Stimulated activated CD4-positive, alpha-beta T cell treated with anti-CD3 and anti-CD28 coated beads, Interleukin-12 subunit alpha, Interleukin-12 subunit beta, amount 100 ng/mL, for 48 hours (primary cell): Measurements from ENCODE around the gene NR3C2.
"Not testable (repeated sequence)": the region's sequence is repeated elsewhere in the genome, so short reads cannot be mapped to it uniquely, and the experiment has no call there.

Source experiments
- DNase-seq, 3 donors: peaks; one replicate each; pipeline ENCODE4 v3.0.0-alpha.2; 2020; ENCODE audit warnings: low read depth in 2 of 3, low spot score in 1 of 3

Gene NR3C2

DNA sequence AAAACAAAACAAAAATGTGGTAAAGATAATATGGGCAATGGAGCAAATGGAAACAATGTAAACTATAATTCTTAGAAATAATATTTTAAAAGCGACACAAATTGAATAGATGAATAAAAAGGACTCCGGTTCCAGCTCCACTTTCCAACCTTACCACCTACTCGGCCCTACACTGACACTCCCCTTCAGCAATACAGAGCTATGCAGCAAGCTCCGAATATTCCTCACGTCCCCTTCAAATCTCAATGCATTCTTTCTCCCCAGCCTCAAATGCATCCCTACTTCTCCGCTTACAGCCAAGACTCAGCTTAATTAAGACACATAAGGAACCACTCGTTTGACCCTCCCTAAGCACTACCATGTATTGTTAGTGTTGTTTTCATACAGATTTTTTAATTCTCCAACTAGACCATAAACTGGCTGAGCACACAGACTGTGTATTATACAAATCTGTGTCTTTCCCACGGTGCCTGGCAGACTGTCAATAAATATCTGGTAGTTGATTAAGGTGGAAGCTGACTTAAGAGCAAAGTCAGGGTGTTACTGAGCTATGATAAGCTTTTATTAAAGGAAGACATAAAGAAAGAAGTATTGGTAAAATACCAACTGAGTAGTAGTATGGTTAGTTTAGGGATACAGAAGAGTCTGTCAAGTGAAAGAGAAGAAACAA lies 219.1 kb downstream of the NR3C2 start:
- DNase-seq, result no peak

GRCh38 chr4:148216866-148217814 lies 225.1 kb downstream of the NR3C2 start:
- no peak for DNase-seq

- DNase-seq, result no peak
These were observed 225.9 kb downstream of the NR3C2 start for GRCh38 chr4:148216321-148216720.

- no peak for DNase-seq
These were observed 227.0 kb downstream of the NR3C2 start for GRCh38 chr4:148215202-148215601.

GRCh38 chr4:148214529-148215166 lies 227.6 kb downstream of the NR3C2 start:
- DNase-seq, result no peak

- DNase-seq, result no peak
These were observed 230.7 kb downstream of the NR3C2 start for GRCh38 chr4:148211533-148211932.

- no peak for DNase-seq
These were observed 231.6 kb downstream of the NR3C2 start for GRCh38 chr4:148210661-148211060.

- no peak for DNase-seq
These were observed 235.1 kb downstream of the NR3C2 start for GRCh38 chr4:148207068-148207467.

DNA sequence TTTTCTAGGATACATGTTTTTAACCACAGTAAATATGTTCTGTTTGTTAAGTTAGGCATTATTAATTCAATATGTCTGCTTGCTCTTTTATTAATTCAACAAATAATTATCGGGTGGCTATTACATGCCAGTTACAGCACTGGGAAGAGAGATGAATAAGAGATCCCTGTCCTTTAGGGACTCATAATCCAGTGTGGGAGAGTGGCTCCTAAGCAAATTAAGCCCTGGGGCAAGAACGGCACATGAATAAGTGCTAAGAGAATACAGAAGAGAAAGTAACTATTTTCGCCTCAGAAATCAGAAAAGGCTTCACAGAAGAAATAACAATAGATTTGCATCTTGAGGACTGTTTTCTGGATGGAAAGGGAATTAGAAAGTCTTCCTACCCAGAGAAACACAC lies 236.7 kb downstream of the NR3C2 start:
- no peak for DNase-seq

DNA sequence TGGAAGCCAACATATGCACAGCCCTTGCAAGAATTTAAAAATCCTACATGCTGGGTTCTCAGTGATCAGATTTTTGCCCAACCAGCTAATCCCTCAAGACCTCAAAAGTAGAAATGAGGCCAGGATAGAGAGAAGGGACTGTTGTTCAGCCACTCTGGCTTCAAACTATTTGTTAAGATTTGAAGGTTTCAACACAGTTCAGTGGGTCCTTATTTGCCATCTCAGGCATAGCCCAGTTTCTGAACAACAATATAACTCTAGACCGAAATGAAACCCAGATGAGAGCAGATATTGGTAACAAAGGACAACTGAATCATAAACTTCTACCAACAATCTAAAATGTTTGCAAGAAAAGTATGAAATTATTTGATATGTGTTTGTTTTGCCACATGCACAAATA lies 237.3 kb downstream of the NR3C2 start:
- DNase-seq, result no peak

- no peak for DNase-seq
These were observed 238.0 kb downstream of the NR3C2 start for GRCh38 chr4:148204171-148204570.

GRCh38 chr4:148203056-148203898 lies 238.9 kb downstream of the NR3C2 start:
- DNase-seq, result no peak

DNA sequence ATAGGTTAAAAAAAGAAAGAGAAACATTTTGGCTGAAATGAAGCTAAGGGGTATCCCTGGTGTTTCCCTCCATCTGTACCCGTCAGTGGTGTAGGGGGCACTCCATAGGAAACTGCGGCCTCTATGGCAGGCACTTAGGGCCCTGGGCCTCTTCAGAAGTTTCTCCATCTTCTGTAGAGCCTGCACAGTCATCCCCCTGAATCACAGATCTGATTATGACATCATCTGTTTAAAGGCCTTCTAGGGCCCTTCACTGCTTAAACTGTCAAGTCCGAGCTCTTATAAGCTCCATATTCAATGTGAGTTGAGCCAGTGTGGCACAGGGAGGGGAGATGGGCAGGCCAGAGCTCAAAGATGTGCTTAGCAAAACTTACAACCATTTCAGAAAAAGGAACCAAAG lies 241.3 kb downstream of the NR3C2 start:
- no peak for DNase-seq

GRCh38 chr4:148196164-148196563 lies 246.1 kb downstream of the NR3C2 start:
- no peak for DNase-seq

- DNase-seq, result no peak
These were observed 249.7 kb downstream of the NR3C2 start for GRCh38 chr4:148192526-148192925.

DNA sequence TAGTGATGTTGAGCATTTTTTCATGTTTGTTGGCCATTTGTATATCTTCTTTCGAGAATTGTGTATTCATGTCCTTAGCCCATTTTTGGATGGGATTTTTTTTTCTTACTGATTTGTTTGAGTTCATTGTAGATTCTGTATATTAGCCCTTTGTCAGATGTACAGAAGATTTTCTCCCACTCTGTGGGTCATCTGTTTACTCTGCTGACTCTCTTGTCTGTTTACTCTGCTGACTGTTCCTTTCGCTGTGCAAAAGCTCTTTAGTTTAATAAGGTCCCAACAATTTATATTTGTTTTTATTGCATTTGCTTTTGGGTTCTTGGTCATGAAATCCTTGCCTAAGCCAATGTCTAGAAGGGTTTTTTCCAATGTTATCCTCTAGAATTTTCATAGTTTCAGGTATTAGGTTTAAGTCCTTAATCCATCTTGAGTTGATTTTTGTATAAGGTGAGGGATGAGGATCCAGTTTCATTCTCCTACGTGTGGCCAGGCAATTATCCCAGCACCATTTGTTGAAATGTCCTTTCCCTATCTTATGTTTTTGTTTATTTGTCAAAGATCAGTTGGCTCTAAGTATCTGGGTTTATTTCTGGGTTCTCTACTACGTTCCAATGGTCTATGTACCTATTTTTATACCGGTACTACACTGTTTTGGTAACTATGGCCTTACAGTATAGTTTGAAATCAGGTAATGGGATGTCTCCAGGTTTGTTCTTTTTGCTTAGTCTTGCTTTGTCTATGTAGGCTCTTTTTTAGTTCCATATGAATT lies 254.6 kb downstream of the NR3C2 start:
- not testable (repeated sequence) for DNase-seq

DNA sequence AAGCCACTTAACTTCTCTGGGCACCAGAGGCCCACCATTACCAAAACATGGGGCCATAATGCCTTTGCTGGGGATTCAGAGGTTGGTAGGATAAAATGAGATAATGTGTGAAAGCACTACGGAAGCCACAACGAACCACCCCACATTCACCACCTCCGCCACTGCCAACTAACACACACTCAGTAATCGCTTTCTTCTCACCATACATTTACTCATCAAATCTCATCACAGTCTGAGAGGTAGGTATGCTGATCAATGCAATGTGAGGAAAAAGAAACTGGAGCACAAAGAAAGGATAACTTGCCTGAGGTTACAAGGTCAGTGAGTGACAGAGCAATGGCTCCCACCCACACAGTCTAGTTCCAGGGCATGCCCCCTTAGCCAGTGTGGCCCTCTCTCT lies 257.3 kb downstream of the NR3C2 start:
- no peak for DNase-seq

GRCh38 chr4:148182230-148182911 lies 259.8 kb downstream of the NR3C2 start:
- no peak for DNase-seq

GRCh38 chr4:148173397-148174017 lies 268.7 kb downstream of the NR3C2 start:
- no peak for DNase-seq
